HG03442 (cell line): ENCODE results near the gene AOX1.
"Not testable (repeated sequence)": the region's sequence is repeated elsewhere in the genome, so short reads cannot be mapped to it uniquely, and the experiment has no call there.

Experiments used
- ATAC-seq: cut with Tn5 transposase; IDR thresholded peaks from one replicate; pipeline ENCODE4 v1.9.1; 2021; ENCODE audit warnings: mild to moderate bottlenecking, moderate library complexity; ENCODE audit not compliant: unreplicated experiment

AOX1 gene

GRCh38 chr2:200698217-200698616 is 112.4 kb downstream of the AOX1 start:
- ATAC-seq, result no peak

- ATAC-seq, result no peak
Measured at GRCh38 chr2:200699310-200699709, 113.5 kb downstream of the AOX1 start.

GRCh38 chr2:200700856-200701255 is 115.0 kb downstream of the AOX1 start:
- ATAC-seq, result no peak

- ATAC-seq, result no peak
Measured at GRCh38 chr2:200702044-200702443, 116.2 kb downstream of the AOX1 start.

GRCh38 chr2:200702646-200703118 is 116.9 kb downstream of the AOX1 start:
- ATAC-seq, result no peak

- ATAC-seq, result peak; percentile 34
Measured at GRCh38 chr2:200703127-200703925, 117.5 kb downstream of the AOX1 start.

- no peak for ATAC-seq
Measured at GRCh38 chr2:200703926-200704637, 118.3 kb downstream of the AOX1 start.

GRCh38 chr2:200705305-200706041 is 119.7 kb downstream of the AOX1 start:
- no peak for ATAC-seq

- no peak for ATAC-seq
Measured at GRCh38 chr2:200708943-200709342, 123.1 kb downstream of the AOX1 start.

- peak; percentile 99 for ATAC-seq
Measured at GRCh38 chr2:200713003-200713703, 127.3 kb downstream of the AOX1 start.

- ATAC-seq, result no peak
Measured at GRCh38 chr2:200713704-200714064, 127.9 kb downstream of the AOX1 start.

GRCh38 chr2:200715014-200715413 is 129.2 kb downstream of the AOX1 start:
- not testable (repeated sequence) for ATAC-seq

GRCh38 chr2:200716386-200716785 is 130.6 kb downstream of the AOX1 start:
- ATAC-seq, result no peak
